HG03558 (cell line): ENCODE results near the gene FBXO31.

Source experiments
- ATAC-seq: cut with Tn5 transposase; IDR thresholded peaks from one replicate; pipeline ENCODE4 v1.9.1; 2021; ENCODE audit warnings: moderate number of reproducible peaks; ENCODE audit not compliant: unreplicated experiment; ENCODE audit errors: extremely low read depth

The FBXO31 gene

GRCh38 chr16:87332150-87332549 lies 51.4 kb downstream of the FBXO31 start:
- ATAC-seq: no peak

DNA sequence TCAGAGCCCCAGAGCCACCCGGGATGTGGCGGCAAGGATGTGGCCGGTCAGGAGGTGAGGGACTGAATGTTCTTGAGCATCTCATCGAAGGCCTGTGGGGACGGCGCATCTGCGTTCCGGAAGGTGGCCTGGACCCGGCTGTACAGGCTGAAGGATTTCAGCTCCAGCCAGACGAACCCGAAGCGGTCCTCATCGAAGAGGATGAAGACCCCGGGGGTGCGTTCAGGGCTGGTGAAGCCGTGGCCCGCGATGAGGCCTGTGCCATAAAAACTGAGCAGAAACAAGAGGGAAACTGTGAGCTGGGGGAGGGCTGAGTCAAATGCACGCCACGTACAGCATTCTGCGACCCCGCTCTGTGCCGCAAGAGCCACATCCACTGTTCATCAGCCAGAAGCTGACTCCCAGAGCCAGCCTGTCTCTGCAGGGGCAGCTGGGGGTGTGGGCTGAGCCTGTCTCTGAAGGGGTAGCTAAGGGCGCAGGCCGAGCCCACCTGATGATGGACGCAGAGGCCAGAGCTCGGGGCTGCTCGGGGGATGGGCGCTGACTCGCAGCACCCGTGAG lies 52.3 kb downstream of the FBXO31 start:
- no peak for ATAC-seq

- no peak for ATAC-seq
These were observed 52.9 kb downstream of the FBXO31 start for GRCh38 chr16:87330646-87331045.

GRCh38 chr16:87330257-87330624 lies 53.3 kb downstream of the FBXO31 start:
- no peak for ATAC-seq

- ATAC-seq: no peak
These were observed 53.9 kb downstream of the FBXO31 start for GRCh38 chr16:87329436-87330256.

DNA sequence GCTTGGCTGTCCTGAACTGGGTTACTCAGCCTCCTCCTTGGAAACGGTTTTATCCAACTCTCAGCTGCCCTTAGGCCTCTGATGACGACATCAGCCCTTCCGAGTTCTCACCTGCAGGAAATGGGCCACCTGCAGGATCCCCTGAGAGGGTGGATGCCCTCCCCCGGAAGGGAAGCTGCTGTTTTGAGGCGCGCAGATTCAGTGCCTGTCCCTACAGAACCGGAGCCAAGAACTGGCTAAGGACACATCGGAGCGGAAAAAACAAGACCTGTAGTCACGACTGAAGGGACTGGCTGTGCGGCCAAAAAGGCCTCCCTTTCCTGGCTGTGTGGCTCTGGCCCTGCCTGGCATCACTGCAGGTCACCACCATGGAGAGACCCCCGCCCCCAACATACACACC lies 54.7 kb downstream of the FBXO31 start:
- ATAC-seq: no peak

GRCh38 chr16:87327798-87328495 lies 55.6 kb downstream of the FBXO31 start:
- ATAC-seq: no peak

- no peak for ATAC-seq
These were observed 57.4 kb downstream of the FBXO31 start for GRCh38 chr16:87326151-87326571.

DNA sequence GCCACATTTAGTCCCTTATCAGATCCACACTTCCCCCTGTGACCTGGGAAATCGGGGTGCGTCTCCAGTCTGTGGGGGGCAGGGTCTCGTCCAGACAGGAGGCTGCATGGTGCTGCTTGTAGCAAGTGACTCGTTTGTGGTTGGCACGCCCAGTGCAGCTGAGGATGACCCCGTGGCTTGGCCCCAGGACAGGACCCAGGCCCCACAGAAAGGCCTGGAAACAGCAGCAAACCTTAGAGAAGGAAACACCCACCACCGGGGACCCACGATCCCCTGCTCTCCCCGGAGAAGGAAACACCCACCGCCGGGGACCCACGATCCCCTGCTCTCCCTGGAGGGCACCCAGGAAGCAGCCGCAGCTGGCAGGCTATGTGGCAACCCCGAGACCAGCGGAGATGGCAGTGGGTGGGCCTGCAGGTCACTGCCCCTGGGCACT lies 58.1 kb downstream of the FBXO31 start:
- ATAC-seq: no peak

DNA sequence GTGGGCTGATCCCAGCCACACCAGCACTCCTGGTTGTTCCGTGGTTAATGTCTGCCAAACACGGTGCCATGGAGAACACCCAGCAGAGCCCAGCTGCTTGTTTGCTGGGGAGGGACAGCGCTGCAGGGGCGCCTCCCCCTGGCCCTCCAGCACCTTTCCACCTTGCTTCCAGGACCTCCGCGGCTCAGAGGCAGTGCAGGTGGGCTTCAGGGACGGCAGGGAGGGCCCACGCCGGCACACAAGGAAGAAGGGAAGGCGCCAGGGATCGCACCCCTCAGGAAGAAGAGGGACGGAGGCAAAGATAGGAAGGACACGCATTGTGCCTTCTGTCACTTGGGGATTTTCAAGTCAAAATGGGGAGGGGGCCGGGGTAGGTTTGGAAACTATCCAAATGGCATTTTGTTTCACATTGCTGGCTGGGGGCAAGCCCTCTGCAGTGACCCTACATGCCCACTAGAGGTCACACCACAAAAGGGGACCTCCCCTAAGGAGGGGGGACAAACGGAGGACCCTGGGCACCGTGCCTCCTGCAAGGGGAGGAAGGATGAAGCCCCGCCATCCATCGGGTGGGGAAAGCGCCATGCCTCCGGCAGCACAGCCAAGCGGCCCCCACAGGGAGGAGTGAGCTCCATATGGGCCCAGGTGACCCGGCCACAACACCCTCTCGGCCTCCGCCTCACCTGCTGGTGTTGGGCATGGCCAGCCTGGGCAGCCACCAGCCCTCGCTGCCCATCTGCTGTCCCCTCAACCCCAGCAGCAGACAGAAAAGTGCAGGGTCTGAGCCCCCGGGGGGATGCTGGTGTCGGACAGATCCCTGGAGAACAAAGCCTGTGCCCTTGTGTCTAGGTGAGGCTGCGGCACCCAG lies 58.9 kb downstream of the FBXO31 start:
- ATAC-seq: no peak

DNA sequence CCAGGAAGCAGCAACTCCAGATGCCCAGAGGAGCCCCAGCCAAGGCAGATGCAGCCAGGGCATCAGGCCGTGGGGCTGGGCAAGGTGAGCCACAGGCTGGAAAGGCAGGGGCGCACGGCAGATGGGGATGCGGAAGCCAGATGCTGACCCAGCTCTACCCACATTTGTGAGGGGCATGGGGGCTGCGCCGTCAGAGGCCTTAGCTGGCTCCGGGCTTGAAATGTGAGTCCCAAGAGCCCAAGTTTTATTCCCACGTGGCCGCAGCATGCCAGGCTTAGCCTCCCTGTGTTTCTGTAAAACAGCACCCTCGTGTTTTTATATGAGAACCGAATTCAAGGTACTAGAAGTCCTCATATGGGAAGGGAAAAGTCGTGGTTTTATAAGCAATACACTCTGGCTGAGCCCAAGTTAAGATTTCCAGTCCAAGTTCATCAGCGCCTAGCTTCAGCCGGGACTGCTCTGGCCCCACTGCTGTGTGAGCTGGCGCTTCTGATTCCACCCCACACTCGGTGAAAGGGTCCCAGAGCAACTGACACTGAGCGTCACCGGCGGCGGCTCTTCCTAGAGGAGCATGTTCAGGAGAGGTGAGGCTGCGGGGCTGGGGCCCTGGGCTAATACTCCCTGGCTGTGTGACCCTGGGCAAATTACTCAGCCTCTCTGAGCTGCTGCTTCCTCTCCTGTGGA lies 59.7 kb downstream of the FBXO31 start:
- ATAC-seq: no peak

GRCh38 chr16:87322833-87323726 lies 60.5 kb downstream of the FBXO31 start:
- no peak for ATAC-seq

DNA sequence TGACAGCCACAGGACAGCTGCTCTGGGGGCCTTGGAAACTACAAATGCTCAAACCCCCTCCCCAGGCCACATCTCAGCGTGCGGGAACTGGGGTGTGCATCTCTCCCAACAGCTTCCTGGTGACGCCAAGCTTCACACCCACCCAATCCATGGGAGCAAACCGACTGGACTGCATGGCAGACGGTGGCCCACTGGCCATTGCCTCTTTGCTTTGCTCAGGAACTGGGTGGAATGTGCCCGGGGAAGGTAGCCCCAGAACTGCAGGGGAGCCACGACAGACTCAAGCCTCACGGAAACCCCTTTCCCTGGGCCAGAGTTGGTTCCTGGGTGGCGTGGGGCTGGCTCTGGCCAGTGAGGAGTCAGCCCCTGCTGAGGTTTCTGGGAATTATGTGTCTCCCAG lies 61.2 kb downstream of the FBXO31 start:
- ATAC-seq: no peak

- no peak for ATAC-seq
These were observed 62.1 kb downstream of the FBXO31 start for GRCh38 chr16:87321336-87322107.

GRCh38 chr16:87320510-87321227 lies 62.9 kb downstream of the FBXO31 start:
- no peak for ATAC-seq

DNA sequence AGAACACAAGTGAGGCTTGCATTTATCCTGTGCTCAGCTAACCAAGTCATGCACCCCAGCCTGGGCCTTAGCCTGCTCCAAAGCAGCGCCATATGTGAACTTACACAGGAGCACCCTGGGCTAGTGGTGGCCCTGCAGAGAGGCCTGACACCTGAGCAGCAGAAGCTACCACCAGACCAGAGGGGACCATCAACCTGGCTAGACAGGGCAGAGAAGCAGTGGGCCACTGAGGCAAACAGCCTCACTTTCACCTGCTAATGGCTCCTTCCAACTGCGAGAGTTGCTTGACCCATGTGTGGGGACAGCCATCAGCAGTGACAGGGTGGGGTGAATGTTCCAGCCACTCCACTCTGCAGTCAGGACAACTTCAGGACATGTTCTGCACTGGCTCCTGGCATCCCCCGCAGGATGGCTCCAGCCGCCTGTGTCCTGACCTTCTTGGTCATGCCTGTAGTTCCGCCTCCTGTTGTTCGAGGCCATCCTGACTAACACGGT lies 63.5 kb downstream of the FBXO31 start:
- ATAC-seq: no peak

DNA sequence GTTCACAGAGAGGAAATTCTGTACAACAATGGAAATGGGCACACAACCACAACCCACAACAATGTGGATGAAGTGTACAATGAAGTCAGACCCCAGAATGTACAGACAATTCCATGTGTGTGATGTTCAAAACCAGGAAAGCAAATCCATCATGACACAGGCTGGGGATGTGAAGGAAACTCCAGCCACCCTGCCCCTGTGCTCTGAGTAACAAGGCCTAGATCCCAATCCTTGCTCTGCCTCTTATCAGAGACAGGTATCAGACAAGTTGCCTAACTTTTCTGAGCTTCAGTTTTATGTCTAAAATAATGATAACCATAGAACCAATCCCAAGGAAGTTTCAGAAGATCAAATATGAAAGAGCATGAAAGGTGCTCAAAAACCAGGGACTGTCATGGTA lies 64.6 kb downstream of the FBXO31 start:
- no peak for ATAC-seq
